NB4 (cell line): ENCODE data around the gene MRTFA.

Source experiments
- DNase-seq: peaks from one replicate; pipeline ENCODE4 v3.0.0; 2010; ENCODE audit warnings: low read depth
- H3K4me3 ChIP-seq: one replicate; pipeline ENCODE4 v1.5.1; 2011; ENCODE audit warnings: mild to moderate bottlenecking, low read depth, low read length, moderate library complexity
- MYC ChIP-seq: IDR thresholded peaks from 2 replicates; pipeline ENCODE4 v1.6.1; 2011; ENCODE audit warnings: low read depth, low read length
- POLR2A ChIP-seq: IDR thresholded peaks from 2 replicates; pipeline ENCODE4 v1.6.1; 2011; ENCODE audit warnings: mild to moderate bottlenecking; ENCODE audit not compliant: insufficient read length; ENCODE audit errors: extremely low read depth
- TF ChIP-seq, protein P1 (sequence below): IDR thresholded peaks from 2 replicates; pipeline ENCODE4 v1.6.1; 2011; ENCODE audit warnings: low read depth, low read length
- TF ChIP-seq, protein P2 (sequence below): IDR thresholded peaks from one replicate; pipeline ENCODE4 v1.5.1; 2012; ENCODE audit warnings: low read depth, low read length

MRTFA gene

DNA sequence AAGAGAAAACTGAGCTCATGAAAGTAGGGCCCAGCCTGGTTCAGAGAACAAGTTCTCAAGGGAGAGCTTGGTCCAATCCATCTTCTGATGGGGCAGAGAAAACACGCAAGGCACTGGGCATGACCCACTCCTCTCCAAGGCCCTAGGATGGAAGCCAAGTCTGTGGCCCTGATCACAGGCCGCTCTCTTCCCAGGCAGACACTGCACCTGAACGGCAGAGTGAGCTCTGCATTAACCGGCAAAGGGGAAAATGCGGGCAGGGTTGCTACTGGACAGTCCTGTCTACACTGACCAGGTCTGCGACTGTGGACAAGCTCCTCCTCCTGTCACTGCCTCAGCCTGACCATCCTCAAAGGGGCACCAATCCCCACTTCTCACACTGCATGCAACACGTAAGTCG lies 216.8 kb downstream of the MRTFA start:
- no peak for DNase-seq
- TF ChIP-seq POLR2A: no peak
- no peak for TF ChIP-seq MYC
- TF ChIP-seq, protein P1, sequence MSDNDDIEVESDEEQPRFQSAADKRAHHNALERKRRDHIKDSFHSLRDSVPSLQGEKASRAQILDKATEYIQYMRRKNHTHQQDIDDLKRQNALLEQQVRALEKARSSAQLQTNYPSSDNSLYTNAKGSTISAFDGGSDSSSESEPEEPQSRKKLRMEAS: no peak
- TF ChIP-seq, protein P2, sequence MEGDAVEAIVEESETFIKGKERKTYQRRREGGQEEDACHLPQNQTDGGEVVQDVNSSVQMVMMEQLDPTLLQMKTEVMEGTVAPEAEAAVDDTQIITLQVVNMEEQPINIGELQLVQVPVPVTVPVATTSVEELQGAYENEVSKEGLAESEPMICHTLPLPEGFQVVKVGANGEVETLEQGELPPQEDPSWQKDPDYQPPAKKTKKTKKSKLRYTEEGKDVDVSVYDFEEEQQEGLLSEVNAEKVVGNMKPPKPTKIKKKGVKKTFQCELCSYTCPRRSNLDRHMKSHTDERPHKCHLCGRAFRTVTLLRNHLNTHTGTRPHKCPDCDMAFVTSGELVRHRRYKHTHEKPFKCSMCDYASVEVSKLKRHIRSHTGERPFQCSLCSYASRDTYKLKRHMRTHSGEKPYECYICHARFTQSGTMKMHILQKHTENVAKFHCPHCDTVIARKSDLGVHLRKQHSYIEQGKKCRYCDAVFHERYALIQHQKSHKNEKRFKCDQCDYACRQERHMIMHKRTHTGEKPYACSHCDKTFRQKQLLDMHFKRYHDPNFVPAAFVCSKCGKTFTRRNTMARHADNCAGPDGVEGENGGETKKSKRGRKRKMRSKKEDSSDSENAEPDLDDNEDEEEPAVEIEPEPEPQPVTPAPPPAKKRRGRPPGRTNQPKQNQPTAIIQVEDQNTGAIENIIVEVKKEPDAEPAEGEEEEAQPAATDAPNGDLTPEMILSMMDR: no peak
- no peak overlapping the region for H3K4me3 ChIP-seq

DNA sequence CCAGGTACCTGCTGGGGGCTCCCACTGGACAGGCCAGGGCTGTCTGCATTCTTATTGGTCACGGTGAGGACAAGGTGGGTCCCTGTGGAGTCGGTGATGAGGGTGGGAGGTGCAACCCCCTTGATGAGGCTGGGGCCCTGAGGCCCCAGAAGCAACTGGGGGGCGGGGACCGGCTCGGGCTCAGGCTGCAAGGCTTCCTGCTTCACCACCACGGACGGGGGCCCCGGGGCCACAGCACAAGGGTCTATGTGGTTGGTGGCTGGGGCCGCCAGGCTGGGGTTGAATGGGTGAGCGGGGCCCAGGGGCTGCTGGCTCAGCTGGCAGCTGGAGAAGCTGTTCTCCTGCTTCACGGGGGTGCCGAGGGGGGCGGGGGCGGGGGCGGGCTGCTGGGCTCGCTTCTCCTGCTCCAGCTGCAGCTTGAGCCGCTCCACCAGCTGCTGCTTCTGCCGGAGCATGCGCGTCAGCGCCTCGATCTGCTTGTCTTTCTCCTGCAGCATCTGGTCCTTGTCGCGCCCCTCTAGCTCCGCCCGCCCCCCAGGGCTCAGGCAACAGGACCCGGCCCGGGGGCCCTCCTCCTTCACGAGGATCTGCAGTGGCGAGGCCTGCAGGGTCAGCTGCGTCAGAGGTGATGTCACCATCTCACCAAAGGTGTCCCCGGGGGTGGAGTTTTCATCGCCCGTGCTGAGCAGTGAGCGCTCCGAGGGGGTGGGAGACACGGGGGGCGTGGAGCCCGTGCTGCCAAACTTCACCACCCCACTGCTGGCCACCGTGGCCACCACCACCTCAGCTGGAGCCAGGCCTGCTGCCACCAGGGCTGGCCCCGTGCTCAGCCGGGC lies 217.9 kb downstream of the MRTFA start:
- DNase-seq: no peak
- H3K4me3 ChIP-seq: no peak overlapping the region
- TF ChIP-seq, protein P2: no peak
- TF ChIP-seq, protein P1: no peak
- TF ChIP-seq POLR2A (no peak), MYC (no peak)

DNA sequence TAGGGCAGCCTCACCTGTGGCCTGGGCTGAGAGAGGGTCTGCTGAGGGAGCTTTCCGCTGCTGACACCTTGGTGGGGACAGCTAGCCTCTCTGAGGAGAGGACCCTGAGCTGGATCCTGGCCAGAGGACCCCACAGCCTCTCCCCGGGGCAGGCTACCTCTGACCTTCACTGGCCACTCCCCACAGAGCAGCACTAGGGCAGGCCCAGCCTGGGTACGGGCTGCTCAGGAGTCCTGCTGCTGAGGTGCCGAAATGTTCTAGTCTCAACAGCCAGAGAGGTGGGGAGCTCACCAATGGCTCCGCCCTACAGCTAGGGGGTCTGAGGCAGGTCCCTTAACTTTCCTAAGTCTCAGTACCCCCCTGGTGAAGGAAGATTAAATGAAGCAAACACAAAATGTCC lies 218.6 kb downstream of the MRTFA start:
- TF ChIP-seq, protein P1: no peak
- TF ChIP-seq MYC (no peak), POLR2A (no peak)
- H3K4me3 ChIP-seq: no peak overlapping the region
- DNase-seq: no peak

DNA sequence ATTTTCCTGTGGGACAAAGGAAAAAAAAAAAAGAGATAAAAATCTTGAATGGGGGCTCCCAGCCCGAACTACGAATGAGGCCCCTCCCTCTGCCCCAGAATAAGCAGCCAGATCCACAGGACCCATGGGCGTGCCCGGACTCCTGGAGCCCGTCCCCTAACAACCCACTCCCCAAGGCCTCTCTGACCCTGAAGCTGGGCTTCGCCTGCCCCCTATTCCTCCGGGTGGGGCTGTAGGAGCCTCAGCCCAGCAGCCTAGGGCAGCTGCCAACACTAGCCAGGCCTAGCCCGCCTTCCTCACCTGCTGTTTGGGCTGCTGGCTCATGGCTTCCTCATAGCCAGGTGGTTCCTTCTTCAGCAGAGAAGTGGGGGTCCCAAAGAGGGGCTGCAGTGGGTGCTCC lies 219.5 kb downstream of the MRTFA start:
- H3K4me3 ChIP-seq: no peak overlapping the region
- DNase-seq: no peak
- TF ChIP-seq, protein P1: no peak
- TF ChIP-seq, protein P2: no peak
- TF ChIP-seq POLR2A (no peak), MYC (no peak)

DNA sequence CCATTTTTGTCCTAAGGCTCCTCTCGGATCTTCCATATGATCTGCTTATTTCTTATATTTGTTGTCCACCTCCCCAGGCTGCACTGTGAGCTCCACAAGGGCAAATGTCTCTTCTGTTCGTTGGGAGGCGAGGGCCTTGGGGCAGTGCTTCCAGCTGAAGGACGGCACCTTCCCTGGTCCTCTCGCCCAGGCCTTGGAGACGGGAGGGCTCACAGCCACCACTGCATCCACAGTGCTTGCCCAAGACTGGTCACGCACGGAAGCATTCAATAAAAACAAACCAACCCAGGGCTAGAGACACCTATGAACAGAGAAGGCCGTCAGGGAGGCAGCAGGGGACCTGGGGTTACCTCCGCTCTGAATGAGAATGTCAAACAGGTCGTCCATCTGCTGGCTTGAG lies 219.9 kb downstream of the MRTFA start:
- TF ChIP-seq POLR2A (no peak), MYC (no peak)
- TF ChIP-seq, protein P2: no peak
- TF ChIP-seq, protein P1: no peak
- H3K4me3 ChIP-seq: no peak overlapping the region
- no peak for DNase-seq

DNA sequence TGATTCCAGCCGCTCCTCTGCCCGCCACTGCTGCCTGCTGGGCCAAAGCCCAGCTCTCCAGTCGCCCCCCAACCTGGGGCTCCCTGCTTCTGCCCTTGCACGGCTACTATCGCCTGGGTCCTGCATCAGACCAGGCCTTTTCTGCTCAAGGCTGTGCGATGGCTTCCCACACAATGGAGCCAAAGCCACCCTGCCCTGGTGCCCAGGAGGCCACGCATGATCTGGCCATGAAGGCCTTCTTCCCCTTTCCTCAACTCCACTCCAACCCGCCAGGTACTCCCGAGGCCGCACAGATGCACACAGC lies 220.3 kb downstream of the MRTFA start:
- TF ChIP-seq, protein P1: no peak
- TF ChIP-seq, protein P2: no peak
- TF ChIP-seq MYC: no peak
- TF ChIP-seq POLR2A: no peak
- H3K4me3 ChIP-seq: no peak overlapping the region
- DNase-seq: no peak
